Measurements from ENCODE around the gene NRL. TPM values are rescaled to one million over a fixed set of nuclear protein-coding genes. Genes with fewer than 3 reads are reported as not detected.
A peak's percentile ranks its signal among the peaks of the same experiment; 100 is the strongest.

Gene NRL
- total and polyA plus RNA-seq, 4 donors, result 2.7 to 5.4 (median 3.1) TPM

DNA sequence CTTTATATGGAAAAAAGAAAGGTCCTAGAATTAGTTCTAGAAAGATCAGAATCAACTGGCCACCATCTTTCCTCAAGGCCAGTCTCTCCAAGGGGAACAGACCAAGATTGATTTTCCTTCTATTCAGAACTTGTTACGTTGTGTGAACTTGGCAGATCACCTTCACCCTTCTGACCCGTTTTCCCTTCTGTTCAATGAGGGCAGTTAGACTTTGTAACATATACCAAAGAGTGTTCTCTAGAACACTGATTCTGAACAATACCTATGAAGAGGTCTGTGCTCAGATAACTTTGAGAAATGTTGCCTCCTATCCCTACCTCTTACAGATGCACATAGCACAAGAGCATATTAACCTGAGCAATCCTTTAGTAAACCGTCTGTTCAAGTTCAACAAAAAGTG is 31.3 kb downstream of the NRL start:
- H3K27ac ChIP-seq (ENCODE audit: low read depth in 1 of 2, low read length in 1 of 2), result no peak overlapping the region
- 89 to 93% methylated on average over 3 of the region's 3 CpGs for WGBS, 2 donors

DNA sequence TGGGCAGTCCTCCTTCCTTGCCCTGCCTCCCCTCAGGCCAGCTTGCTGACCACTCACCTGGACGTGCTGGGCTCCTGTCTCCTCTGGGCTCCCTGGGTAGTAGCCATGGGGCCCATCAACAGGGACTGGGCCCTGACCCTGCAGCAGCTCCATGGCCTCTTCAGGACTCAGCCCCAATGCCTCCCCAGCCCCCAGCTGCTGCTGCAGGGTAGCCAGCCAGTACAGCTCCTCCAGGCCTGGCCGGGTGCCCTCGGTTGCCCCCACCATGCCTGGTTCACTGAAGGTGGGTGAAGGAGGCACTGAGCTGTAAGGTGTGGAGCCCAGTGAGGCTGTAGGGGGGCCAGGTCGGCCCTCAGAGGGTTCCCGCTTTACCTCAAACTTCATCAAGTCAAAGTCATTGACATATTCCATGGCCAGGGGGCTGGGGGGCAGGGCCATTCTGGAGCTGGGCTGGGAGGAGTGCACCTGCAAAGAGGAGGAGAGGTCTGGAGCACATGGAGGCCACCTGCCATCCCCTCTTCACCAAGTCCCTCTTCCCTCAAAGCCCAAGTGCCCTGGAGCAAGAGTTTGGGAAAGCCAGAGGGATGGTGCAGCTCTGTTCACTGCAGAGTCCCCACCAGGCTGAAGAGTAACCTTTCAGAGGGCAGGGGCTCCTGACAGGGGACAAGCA is 32.2 kb downstream of the NRL start:
- H3K36me3 ChIP-seq (ENCODE audit: control insufficient read depth in 4 of 4, insufficient read depth in 4 of 4, low read length in 4 of 4), result no peaks in the 10 kb centered on the region
- ATAC-seq (ENCODE audit: insufficient read depth, low FRiP score) (no peak), DNase-seq (no peak)
- H3K27me3 ChIP-seq (ENCODE audit: control insufficient read depth in 3 of 3, insufficient read depth in 3 of 3, low read length in 2 of 3), result peaks cover 0 to 14% (median 12%) of the 10 kb centered on the region in 3 donors
- H3K9me3 ChIP-seq (ENCODE audit: control insufficient read depth in 4 of 4, insufficient read depth in 3 of 4, low read length in 3 of 4), result no peaks in the 10 kb centered on the region
- no peak overlapping the region for H3K9ac ChIP-seq (ENCODE audit: insufficient read depth in 1 of 2, low read length in 2 of 2)
- H3K4me1 ChIP-seq (ENCODE audit: control insufficient read depth in 5 of 5, insufficient read depth in 5 of 5, low read length in 5 of 5), result peaks cover 0 to 9% (median 3%) of the 10 kb centered on the region in 5 donors
- no peak overlapping the region for H3K27ac ChIP-seq (ENCODE audit: low read depth in 1 of 2, low read length in 1 of 2)
- H3K4me3 ChIP-seq, result no peak overlapping the region
- WGBS, 2 donors, result 96 to 99% methylated on average over 5 of the region's 5 CpGs
- TF ChIP-seq, protein P1, sequence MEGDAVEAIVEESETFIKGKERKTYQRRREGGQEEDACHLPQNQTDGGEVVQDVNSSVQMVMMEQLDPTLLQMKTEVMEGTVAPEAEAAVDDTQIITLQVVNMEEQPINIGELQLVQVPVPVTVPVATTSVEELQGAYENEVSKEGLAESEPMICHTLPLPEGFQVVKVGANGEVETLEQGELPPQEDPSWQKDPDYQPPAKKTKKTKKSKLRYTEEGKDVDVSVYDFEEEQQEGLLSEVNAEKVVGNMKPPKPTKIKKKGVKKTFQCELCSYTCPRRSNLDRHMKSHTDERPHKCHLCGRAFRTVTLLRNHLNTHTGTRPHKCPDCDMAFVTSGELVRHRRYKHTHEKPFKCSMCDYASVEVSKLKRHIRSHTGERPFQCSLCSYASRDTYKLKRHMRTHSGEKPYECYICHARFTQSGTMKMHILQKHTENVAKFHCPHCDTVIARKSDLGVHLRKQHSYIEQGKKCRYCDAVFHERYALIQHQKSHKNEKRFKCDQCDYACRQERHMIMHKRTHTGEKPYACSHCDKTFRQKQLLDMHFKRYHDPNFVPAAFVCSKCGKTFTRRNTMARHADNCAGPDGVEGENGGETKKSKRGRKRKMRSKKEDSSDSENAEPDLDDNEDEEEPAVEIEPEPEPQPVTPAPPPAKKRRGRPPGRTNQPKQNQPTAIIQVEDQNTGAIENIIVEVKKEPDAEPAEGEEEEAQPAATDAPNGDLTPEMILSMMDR (IDR thresholded peaks at IDR 0.05; ENCODE audit: control extremely low read depth, extremely low read depth), result no peak

More for the DNA sequence above, 31.3 kb downstream of the NRL start:
- DNase-seq (no peak), ATAC-seq (ENCODE audit: insufficient read depth, low FRiP score) (no peak)
- Histone ChIP-seq H3K9ac (ENCODE audit: insufficient read depth in 1 of 2, low read length in 2 of 2) (no peak overlapping the region), H3K9me3 (ENCODE audit: control insufficient read depth in 4 of 4, insufficient read depth in 3 of 4, low read length in 3 of 4) (no peaks in the 10 kb centered on the region), H3K4me1 (ENCODE audit: control insufficient read depth in 5 of 5, insufficient read depth in 5 of 5, low read length in 5 of 5) (peaks cover 0 to 9% (median 3%) of the 10 kb centered on the region in 5 donors), H3K27me3 (ENCODE audit: control insufficient read depth in 3 of 3, insufficient read depth in 3 of 3, low read length in 2 of 3) (peaks cover 0 to 14% (median 12%) of the 10 kb centered on the region in 3 donors), H3K4me3 (no peak overlapping the region), H3K36me3 (ENCODE audit: control insufficient read depth in 4 of 4, insufficient read depth in 4 of 4, low read length in 4 of 4) (no peaks in the 10 kb centered on the region)
- TF ChIP-seq, protein P1 (IDR thresholded peaks at IDR 0.05; ENCODE audit: control extremely low read depth, extremely low read depth), result no peak

DNA sequence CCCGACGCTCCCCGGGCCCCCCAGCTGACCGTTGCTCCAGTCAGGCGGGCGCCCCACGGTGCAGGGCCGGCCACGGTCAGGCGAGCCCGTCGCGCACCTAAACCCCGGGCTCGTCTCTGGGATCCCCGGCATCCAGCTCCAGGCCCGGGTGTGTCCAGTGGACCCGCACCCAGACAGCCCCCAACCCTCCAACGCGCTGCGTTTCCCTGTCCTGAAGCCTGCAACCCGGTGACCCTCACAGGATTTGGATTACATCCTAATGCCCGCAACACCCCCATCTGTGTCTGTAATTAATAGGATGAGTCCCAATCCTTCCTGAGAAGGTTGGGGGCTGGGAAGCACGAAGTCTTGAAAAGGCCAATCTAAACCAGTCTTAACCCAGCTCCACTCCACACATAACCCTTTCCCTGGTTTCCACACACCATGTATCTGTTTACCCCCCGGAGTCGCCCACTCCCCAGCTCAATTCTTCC is 33.0 kb downstream of the NRL start:
- Histone ChIP-seq H3K9ac (ENCODE audit: insufficient read depth in 1 of 2, low read length in 2 of 2) (no peak overlapping the region), H3K9me3 (ENCODE audit: control insufficient read depth in 4 of 4, insufficient read depth in 3 of 4, low read length in 3 of 4) (no peaks in the 10 kb centered on the region), H3K36me3 (ENCODE audit: control insufficient read depth in 4 of 4, insufficient read depth in 4 of 4, low read length in 4 of 4) (no peaks in the 10 kb centered on the region), H3K4me1 (ENCODE audit: control insufficient read depth in 5 of 5, insufficient read depth in 5 of 5, low read length in 5 of 5) (peaks cover 0 to 9% (median 3%) of the 10 kb centered on the region in 5 donors), H3K27me3 (ENCODE audit: control insufficient read depth in 3 of 3, insufficient read depth in 3 of 3, low read length in 2 of 3) (peaks cover 0 to 14% (median 12%) of the 10 kb centered on the region in 3 donors), H3K4me3 (no peak overlapping the region), H3K27ac (ENCODE audit: low read depth in 1 of 2, low read length in 1 of 2) (peak overlapping the region in 1 of 2 donors; percentile 64)
- WGBS, 2 donors, result 24 to 26% methylated on average over 26 of the region's 26 CpGs
- no peak for DNase-seq
- no peak for ATAC-seq (ENCODE audit: insufficient read depth, low FRiP score)
- TF ChIP-seq, protein P1 (IDR thresholded peaks at IDR 0.05; ENCODE audit: control extremely low read depth, extremely low read depth), result no peak

Data from lung (tissue), 12 donors.